Measurements from ENCODE around the gene ICE2. TPM values are rescaled to one million over a fixed set of nuclear protein-coding genes. Genes with fewer than 3 reads are reported as not detected.

Gene ICE2
- total RNA-seq, 1 donor from 2014 or later, result 26.5 TPM

DNA sequence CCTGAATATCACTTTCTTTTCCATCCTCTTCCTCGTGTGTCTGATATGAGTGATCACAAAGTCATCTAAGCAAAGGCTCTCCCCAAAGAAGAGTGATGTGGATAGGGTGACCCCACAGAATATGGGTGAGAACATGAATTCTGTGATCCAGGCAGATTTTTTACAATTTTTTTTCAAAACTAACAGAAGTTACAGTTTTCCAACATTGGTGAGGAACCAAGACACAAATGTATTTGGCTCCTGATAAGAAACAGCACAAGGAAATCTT lies 108.1 kb downstream of the ICE2 start:
- peaks cover 65% of the 10 kb centered on the region for H3K4me1 ChIP-seq (ENCODE audit: insufficient read depth, low read length)
- H3K9ac ChIP-seq (ENCODE audit: low read length), result peak overlapping the region; percentile 81
- H3K36me3 ChIP-seq (ENCODE audit: insufficient read depth, low read length), result peaks cover 58% of the 10 kb centered on the region
- peaks cover 25% of the 10 kb centered on the region for H4K20me1 ChIP-seq (ENCODE audit: insufficient read depth, low read length)
- H3K9me3 ChIP-seq (ENCODE audit: insufficient read depth, low read depth, low read length), result no peaks in the 10 kb centered on the region
- no peaks in the 10 kb centered on the region for H3K9me3 Mint-ChIP-seq (ENCODE audit: unreplicated experiment)
- peak; percentile 46 for DNase-seq (ENCODE audit: low read depth)
- peak overlapping the region; percentile 100 for H3K27ac Mint-ChIP-seq (ENCODE audit: unreplicated experiment)
- H3K4me1 Mint-ChIP-seq (ENCODE audit: low read depth, unreplicated experiment), result peaks cover 72% of the 10 kb centered on the region
- peaks cover 56% of the 10 kb centered on the region for H3K79me2 ChIP-seq (ENCODE audit: insufficient read depth, low read length)
- H3K27me3 Mint-ChIP-seq (ENCODE audit: low read depth, unreplicated experiment), result no peaks in the 10 kb centered on the region
- peak overlapping the region; percentile 99 for H3K27ac ChIP-seq (ENCODE audit: low read depth, low read length)
- H3K4me3 ChIP-seq (ENCODE audit: insufficient read depth, low read depth, low read length), result peak overlapping the region; percentile 35
- peak overlapping the region; percentile 63 for H3K4me3 Mint-ChIP-seq (ENCODE audit: unreplicated experiment)
- peak overlapping the region; percentile 78 for H3K4me2 ChIP-seq (ENCODE audit: low read length)
- FAIRE-seq, result no peak
- H3K27me3 ChIP-seq (ENCODE audit: insufficient read depth, low read length), result no peaks in the 10 kb centered on the region
- no peak overlapping the region for H2AFZ ChIP-seq (ENCODE audit: low read depth, low read length)
- peaks cover 30% of the 10 kb centered on the region for H3K36me3 Mint-ChIP-seq (ENCODE audit: low read depth, unreplicated experiment)
- TF ChIP-seq CTCF (IDR thresholded peaks at IDR 0.05; ENCODE audit: insufficient read depth, low read depth, low read length) (no peak), EZH2 (IDR thresholded peaks at IDR 0.05; ENCODE audit: insufficient read depth, low read length) (no peak)

- DNase-seq (ENCODE audit: low read depth), result peak; percentile 80
Measured at GRCh38 chr15:60370105-60370868, 108.7 kb downstream of the ICE2 start.

More at GRCh38 chr15:60370105-60370868, 108.7 kb downstream of the ICE2 start:
- no peak for TF ChIP-seq CTCF (IDR thresholded peaks at IDR 0.05; ENCODE audit: insufficient read depth, low read depth, low read length)
- Histone ChIP-seq H3K79me2 (ENCODE audit: insufficient read depth, low read length) (peaks cover 57% of the 10 kb centered on the region), H3K9me3 (ENCODE audit: insufficient read depth, low read depth, low read length) (no peaks in the 10 kb centered on the region), H3K27me3 (ENCODE audit: insufficient read depth, low read length) (no peaks in the 10 kb centered on the region), H3K4me2 (ENCODE audit: low read length) (peak overlapping the region; percentile 78), H3K4me1 (ENCODE audit: insufficient read depth, low read length) (peaks cover 60% of the 10 kb centered on the region), H4K20me1 (ENCODE audit: insufficient read depth, low read length) (peaks cover 22% of the 10 kb centered on the region), H2AFZ (ENCODE audit: low read depth, low read length) (no peak overlapping the region), H3K27ac (ENCODE audit: low read depth, low read length) (peak overlapping the region; percentile 99), H3K9ac (ENCODE audit: low read length) (peak overlapping the region; percentile 81), H3K36me3 (ENCODE audit: insufficient read depth, low read length) (peaks cover 55% of the 10 kb centered on the region), H3K4me3 (ENCODE audit: insufficient read depth, low read depth, low read length) (no peak overlapping the region)
- peaks cover 27% of the 10 kb centered on the region for H3K36me3 Mint-ChIP-seq (ENCODE audit: low read depth, unreplicated experiment)
- H3K9me3 Mint-ChIP-seq (ENCODE audit: unreplicated experiment), result no peaks in the 10 kb centered on the region
- peak overlapping the region; percentile 100 for H3K27ac Mint-ChIP-seq (ENCODE audit: unreplicated experiment)
- peaks cover 69% of the 10 kb centered on the region for H3K4me1 Mint-ChIP-seq (ENCODE audit: low read depth, unreplicated experiment)
- no peak for FAIRE-seq
- H3K27me3 Mint-ChIP-seq (ENCODE audit: low read depth, unreplicated experiment), result no peaks in the 10 kb centered on the region
- peak overlapping the region; percentile 63 for H3K4me3 Mint-ChIP-seq (ENCODE audit: unreplicated experiment)

Measured in astrocyte (in vitro differentiated cells and primary cell).